IPS DF 6.9 (cell line): ENCODE results near the gene PTPN9.
A peak's percentile ranks its signal among the peaks of the same experiment; 100 is the strongest.
"Not testable (repeated sequence)": the region's sequence is repeated elsewhere in the genome, so short reads cannot be mapped to it uniquely, and the experiment has no call there.

ENCODE experiments used
- DNase-seq: peaks from one replicate; pipeline ENCODE4 v3.0.0-alpha.2; 2013; ENCODE audit warnings: low read depth, low spot score
- H3K27ac ChIP-seq: one replicate; pipeline ENCODE4 v1.5.1; 2013; ENCODE audit warnings: low read length, control low read depth
- H3K27me3 ChIP-seq: 2 replicates; pipeline ENCODE4 v1.6.1; 2013; ENCODE audit warnings: mild to moderate bottlenecking, low read length; ENCODE audit not compliant: control insufficient read depth, insufficient read depth
- H3K36me3 ChIP-seq: 2 replicates; pipeline ENCODE4 v1.6.1; 2013; ENCODE audit warnings: low read length; ENCODE audit not compliant: control insufficient read depth, insufficient read depth
- H3K4me1 ChIP-seq: 2 replicates; pipeline ENCODE4 v1.6.1; 2013; ENCODE audit warnings: low read length; ENCODE audit not compliant: control insufficient read depth, insufficient read depth
- H3K4me3 ChIP-seq: 2 replicates; pipeline ENCODE4 v1.5.1; 2013; ENCODE audit warnings: mild to moderate bottlenecking, low read length
- H3K9me3 ChIP-seq: 2 replicates; pipeline ENCODE4 v1.6.1; 2013; ENCODE audit warnings: low read length, inconsistent platforms; ENCODE audit not compliant: control insufficient read depth, insufficient read depth
- WGBS: extraction: QIAGEN DNeasy Blood & Tissue Kit; methylation state at CpG from one replicate; pipeline ENCODE4 v1.1.7; 2013; ENCODE audit warnings: mixed read lengths, missing lambda C conversion rate; ENCODE audit not compliant: insufficient read length, insufficient coverage; 5-methylcytosine and 5-hydroxymethylcytosine counted together

Gene PTPN9

GRCh38 chr15:75479670-75480069 lies 99.4 kb downstream of the PTPN9 start:
- no peak for DNase-seq
- no peak overlapping the region for H3K27ac ChIP-seq
- no peaks in the 10 kb centered on the region for H3K27me3 ChIP-seq
- H3K4me1 ChIP-seq = no peaks in the 10 kb centered on the region
- no CpG with 5 or more reads among the region's 2 CpGs for WGBS
- peaks cover 3% of the 10 kb centered on the region; the same call in 1 of the 2 replicates for H3K36me3 ChIP-seq
- no peak overlapping the region for H3K4me3 ChIP-seq
- H3K9me3 ChIP-seq = no peaks in the 10 kb centered on the region

- not testable (repeated sequence) for H3K36me3 ChIP-seq, H3K27ac ChIP-seq, DNase-seq, H3K4me3 ChIP-seq, H3K27me3 ChIP-seq, H3K9me3 ChIP-seq, H3K4me1 ChIP-seq
- WGBS = no CpG with 5 or more reads among the region's 5 CpGs
These were observed 102.0 kb downstream of the PTPN9 start for GRCh38 chr15:75477094-75477493.

- Histone ChIP-seq H3K9me3 (no peaks in the 10 kb centered on the region), H3K27me3 (no peaks in the 10 kb centered on the region), H3K4me1 (no peaks in the 10 kb centered on the region), H3K27ac (no peak overlapping the region), H3K36me3 (peaks cover 29% of the 10 kb centered on the region), H3K4me3 (no peak overlapping the region)
- no CpG with 5 or more reads among the region's 2 CpGs for WGBS
- no peak for DNase-seq
These were observed 110.1 kb downstream of the PTPN9 start for GRCh38 chr15:75468913-75469598.

DNA sequence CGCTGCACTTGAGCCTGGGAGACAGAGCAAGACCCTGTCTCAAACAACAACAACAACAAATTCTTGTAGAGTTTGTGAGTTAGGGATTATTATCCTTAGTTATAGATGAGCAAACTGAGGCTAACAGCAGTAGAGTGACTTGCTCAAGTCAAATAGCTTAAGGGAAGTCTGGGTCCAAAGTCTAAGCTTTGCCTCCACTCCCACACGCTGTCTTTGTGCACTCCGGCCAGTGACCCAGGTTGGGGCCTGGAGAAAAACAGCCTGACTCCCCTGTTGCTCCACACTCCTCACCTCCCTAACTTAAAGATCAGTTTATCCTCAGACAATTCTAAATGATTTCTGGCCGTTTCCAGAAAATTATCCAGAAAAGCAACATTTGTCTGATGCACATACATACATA lies 118.5 kb downstream of the PTPN9 start:
- no peak for DNase-seq
- peaks cover 2% of the 10 kb centered on the region; the same call in 1 of the 2 replicates for H3K36me3 ChIP-seq
- no peaks in the 10 kb centered on the region for H3K4me1 ChIP-seq
- H3K27ac ChIP-seq = no peak overlapping the region
- WGBS = no CpG with 5 or more reads among the region's 4 CpGs
- no peaks in the 10 kb centered on the region for H3K27me3 ChIP-seq
- H3K9me3 ChIP-seq = no peaks in the 10 kb centered on the region
- H3K4me3 ChIP-seq = no peak overlapping the region

GRCh38 chr15:75459581-75459980 lies 119.5 kb downstream of the PTPN9 start:
- no peak overlapping the region for H3K27ac ChIP-seq
- no peak for DNase-seq
- H3K4me3 ChIP-seq = no peak overlapping the region
- WGBS = no CpG with 5 or more reads among the region's 1 CpG
- H3K27me3 ChIP-seq = no peaks in the 10 kb centered on the region
- H3K36me3 ChIP-seq = peaks cover 2% of the 10 kb centered on the region; the same call in 1 of the 2 replicates
- H3K9me3 ChIP-seq = no peaks in the 10 kb centered on the region
- no peaks in the 10 kb centered on the region for H3K4me1 ChIP-seq

DNA sequence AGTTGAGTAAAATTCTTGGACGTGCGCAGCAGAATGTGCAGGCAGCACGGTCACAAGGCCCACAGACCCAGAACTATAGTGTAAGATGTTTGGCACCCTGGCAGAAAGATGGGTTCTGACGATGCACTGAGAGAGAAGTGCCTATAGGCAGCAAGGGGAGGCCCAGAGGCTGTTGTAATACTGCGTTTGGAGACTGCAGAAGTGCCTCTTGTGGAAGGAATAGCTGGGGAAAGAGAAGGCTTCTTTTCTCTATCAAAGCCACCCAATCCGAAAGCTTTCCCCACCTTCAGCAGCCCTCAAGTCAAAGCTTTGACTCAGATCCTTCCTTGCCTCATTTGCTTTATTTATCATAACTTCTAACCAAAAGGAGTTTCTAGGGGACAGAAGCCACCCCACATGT lies 122.4 kb downstream of the PTPN9 start:
- H3K4me1 ChIP-seq = no peaks in the 10 kb centered on the region
- H3K27ac ChIP-seq = no peak overlapping the region
- no peak for DNase-seq
- no peaks in the 10 kb centered on the region for H3K27me3 ChIP-seq
- WGBS = no CpG with 5 or more reads among the region's 6 CpGs
- H3K9me3 ChIP-seq = no peaks in the 10 kb centered on the region
- peaks cover 2% of the 10 kb centered on the region; the same call in 1 of the 2 replicates for H3K36me3 ChIP-seq
- H3K4me3 ChIP-seq = no peak overlapping the region

- H3K9me3 ChIP-seq = no peaks in the 10 kb centered on the region
- H3K27me3 ChIP-seq = no peaks in the 10 kb centered on the region
- H3K36me3 ChIP-seq = peaks cover 2% of the 10 kb centered on the region; the same call in 1 of the 2 replicates
- no CpG with 5 or more reads among the region's 24 CpGs for WGBS
- DNase-seq = peak; percentile 20
- H3K4me3 ChIP-seq = peak overlapping the region; percentile 64; the same call in 1 of the 2 replicates
- no peak overlapping the region for H3K27ac ChIP-seq
- H3K4me1 ChIP-seq = no peaks in the 10 kb centered on the region
These were observed 123.1 kb downstream of the PTPN9 start for GRCh38 chr15:75455982-75456531.

DNA sequence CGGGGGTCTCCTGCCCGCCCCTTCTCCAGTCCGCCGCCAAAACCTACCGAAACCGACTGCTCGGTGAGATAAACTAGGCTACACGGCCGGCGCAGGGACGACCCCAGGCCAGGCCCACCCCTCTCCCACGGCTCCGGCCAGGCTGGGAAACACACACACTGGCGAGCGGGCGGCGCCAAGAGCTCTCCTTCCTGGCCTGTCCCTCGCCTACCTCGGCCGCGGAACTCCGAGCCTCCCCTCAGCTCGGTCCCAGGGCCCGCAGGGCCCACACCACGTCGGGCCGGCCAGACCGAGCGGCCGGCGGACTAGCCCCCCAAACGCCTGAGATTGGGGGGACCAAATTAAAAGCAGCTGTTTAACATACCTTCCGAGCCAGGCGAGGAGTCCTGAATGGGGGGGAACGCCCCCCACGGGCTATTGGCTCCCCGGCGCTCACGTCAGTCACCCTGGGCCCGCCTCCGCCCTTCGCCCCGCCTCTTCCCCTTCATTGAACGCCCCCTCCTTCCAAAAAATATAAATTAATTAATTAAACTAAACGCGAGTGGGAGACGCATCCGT lies 123.6 kb downstream of the PTPN9 start:
- H3K27ac ChIP-seq = no peak overlapping the region
- WGBS = no CpG with 5 or more reads among the region's 48 CpGs

DNA sequence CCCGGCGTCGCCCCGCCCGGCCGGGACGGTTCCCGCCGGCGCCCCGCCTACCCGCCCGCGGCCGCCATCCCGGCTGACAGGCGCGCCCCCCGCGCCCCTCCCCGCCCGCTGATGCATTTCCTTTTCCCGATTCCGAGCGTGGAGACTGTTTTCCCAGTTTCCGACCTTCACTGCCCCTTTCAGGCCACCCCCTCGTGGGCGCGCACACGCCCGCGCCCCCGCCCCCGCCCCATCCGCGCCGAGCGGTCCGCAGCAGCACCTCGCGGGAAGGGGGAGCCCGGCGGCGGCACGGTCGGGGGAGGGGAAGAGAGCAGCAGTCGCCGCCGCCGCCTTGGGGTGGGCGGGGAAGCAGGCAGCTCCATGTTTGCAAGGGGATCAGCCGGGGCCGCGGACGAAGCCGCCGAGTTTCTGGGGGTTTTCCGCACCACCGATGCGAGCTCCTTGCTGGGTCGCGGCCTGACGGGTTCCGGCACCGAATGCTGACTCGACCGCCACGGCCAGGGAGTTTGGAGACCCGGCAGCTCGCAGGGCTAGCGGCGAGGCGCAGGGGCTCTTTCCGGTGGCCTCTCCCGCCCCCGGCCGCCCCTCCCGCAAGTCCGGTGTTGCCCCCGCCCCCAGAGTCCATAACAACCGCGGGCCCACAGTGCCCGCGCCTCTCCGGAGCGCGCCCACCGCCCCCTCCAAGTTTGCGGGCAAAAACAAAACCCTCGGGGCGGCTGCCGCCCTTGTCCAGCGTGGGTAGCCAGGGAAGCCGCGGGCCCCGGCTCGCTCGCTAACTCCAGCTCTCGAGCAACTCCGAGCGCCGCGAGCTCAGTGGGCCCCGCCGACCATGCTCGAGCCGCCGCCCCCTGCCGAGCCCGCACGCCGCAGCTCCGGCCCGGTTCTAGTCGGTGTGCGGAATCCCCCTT lies 124.4 kb downstream of the PTPN9 start:
- H3K4me1 ChIP-seq = no peaks in the 10 kb centered on the region

More for the DNA sequence above, 123.6 kb downstream of the PTPN9 start:
- Histone ChIP-seq H3K4me1 (no peaks in the 10 kb centered on the region), H3K9me3 (no peaks in the 10 kb centered on the region), H3K36me3 (peaks cover 2% of the 10 kb centered on the region; the same call in 1 of the 2 replicates), H3K27me3 (no peaks in the 10 kb centered on the region), H3K4me3 (peak overlapping the region; percentile 64)
- DNase-seq = peak; percentile 58

More for the DNA sequence above, 124.4 kb downstream of the PTPN9 start:
- Histone ChIP-seq H3K4me3 (peak overlapping the region; percentile 64; the same call in 1 of the 2 replicates), H3K27ac (no peak overlapping the region), H3K36me3 (peaks cover 1% of the 10 kb centered on the region; the same call in 1 of the 2 replicates), H3K27me3 (no peaks in the 10 kb centered on the region), H3K9me3 (no peaks in the 10 kb centered on the region)
- no CpG with 5 or more reads among the region's 116 CpGs for WGBS
- peak; percentile 5 for DNase-seq
